ENCODE results near the gene PSMC4. TPM values are rescaled to one million over a fixed set of nuclear protein-coding genes. Genes with fewer than 3 reads are reported as not detected.

PSMC4 gene
- total RNA-seq, 1 experiment from 2014 or later: 105 TPM

DNA sequence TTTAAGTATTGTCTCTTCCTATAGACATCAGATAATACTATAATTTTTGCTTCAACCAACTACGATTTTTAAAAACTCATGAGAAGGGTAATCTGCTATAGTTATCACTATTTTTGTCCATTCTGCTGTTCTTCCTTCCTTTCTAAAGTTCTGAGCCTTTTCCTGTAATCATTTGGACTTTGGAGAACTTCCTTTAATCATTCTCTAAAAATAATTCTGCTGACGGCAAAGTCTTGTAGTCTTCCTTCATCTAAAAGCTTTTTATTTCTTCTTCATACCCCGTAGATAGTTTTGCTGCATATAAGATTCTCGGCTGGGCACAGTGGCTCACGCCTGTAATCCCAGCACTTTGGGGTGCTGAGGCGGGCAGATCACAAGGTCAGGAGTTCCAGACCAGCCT, 31.4 kb upstream of the PSMC4 start:
- Mint-ChIP-seq H3K4me1 (ENCODE audit: insufficient read depth, unreplicated experiment) (no peaks in the 10 kb centered on the region), H3K27ac (ENCODE audit: low read depth, unreplicated experiment) (no peak overlapping the region), H3K36me3 (ENCODE audit: insufficient read depth, unreplicated experiment) (no peaks in the 10 kb centered on the region), H3K9me3 (ENCODE audit: unreplicated experiment) (no peaks in the 10 kb centered on the region), H3K4me3 (ENCODE audit: unreplicated experiment) (no peak overlapping the region), H3K27me3 (ENCODE audit: insufficient read depth, unreplicated experiment) (peaks cover 24% of the 10 kb centered on the region)
- intact Hi-C loops (cut with micrococcal nuclease): no loop called here
- POLR2A ChIA-PET: interaction anchor here (1.0 kb wide), 1 partner anchor 29 kb away, joined by 3 read pairs; no protein-coding TSS in a partner anchor
- CTCF ChIA-PET: no interaction called here
- no peak for DNase-seq (ENCODE audit: unreplicated experiment)
- TF ChIP-seq, protein P1, sequence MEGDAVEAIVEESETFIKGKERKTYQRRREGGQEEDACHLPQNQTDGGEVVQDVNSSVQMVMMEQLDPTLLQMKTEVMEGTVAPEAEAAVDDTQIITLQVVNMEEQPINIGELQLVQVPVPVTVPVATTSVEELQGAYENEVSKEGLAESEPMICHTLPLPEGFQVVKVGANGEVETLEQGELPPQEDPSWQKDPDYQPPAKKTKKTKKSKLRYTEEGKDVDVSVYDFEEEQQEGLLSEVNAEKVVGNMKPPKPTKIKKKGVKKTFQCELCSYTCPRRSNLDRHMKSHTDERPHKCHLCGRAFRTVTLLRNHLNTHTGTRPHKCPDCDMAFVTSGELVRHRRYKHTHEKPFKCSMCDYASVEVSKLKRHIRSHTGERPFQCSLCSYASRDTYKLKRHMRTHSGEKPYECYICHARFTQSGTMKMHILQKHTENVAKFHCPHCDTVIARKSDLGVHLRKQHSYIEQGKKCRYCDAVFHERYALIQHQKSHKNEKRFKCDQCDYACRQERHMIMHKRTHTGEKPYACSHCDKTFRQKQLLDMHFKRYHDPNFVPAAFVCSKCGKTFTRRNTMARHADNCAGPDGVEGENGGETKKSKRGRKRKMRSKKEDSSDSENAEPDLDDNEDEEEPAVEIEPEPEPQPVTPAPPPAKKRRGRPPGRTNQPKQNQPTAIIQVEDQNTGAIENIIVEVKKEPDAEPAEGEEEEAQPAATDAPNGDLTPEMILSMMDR (IDR thresholded peaks at IDR 0.05; ENCODE audit: unreplicated experiment): no peak
- no TSS peak for BruUV-seq (replicated peaks)

DNA sequence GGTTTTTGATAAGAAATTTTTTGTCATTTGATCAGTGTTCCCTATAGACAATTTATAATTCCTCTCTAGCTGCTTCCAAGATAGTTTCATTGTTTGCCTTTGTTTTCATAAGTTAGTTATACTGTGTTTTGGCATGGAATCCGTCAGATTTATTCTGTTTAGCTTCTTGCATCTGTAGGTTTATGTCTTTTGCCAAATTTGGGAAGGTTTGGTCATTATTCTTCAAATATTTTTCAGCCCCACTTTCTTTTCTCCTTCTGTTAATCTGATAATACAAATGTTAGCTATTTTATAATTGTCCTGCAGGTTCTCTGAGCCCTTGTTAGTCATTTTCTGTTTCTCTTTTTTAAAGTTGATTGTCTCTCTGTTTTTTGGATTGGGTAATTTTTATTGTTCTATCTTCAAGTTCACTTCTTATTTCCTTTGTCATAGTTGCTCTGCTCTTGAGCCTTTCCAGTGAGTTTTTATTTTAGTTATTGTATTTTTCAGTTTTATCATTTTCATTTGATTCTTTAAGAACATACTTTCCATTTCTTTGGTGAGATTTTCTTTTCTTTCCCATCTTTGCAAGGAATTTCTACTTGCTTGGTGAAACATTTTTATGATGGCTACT, 30.6 kb upstream of the PSMC4 start:
- Mint-ChIP-seq H3K36me3 (ENCODE audit: insufficient read depth, unreplicated experiment) (no peaks in the 10 kb centered on the region), H3K4me1 (ENCODE audit: insufficient read depth, unreplicated experiment) (no peaks in the 10 kb centered on the region), H3K27ac (ENCODE audit: low read depth, unreplicated experiment) (no peak overlapping the region), H3K4me3 (ENCODE audit: unreplicated experiment) (no peak overlapping the region), H3K27me3 (ENCODE audit: insufficient read depth, unreplicated experiment) (peaks cover 24% of the 10 kb centered on the region), H3K9me3 (ENCODE audit: unreplicated experiment) (no peaks in the 10 kb centered on the region)
- intact Hi-C loops (cut with micrococcal nuclease): no loop called here
- ChIA-PET POLR2A (interaction anchor here (1.0 kb wide), 1 partner anchor 29 kb away, joined by 3 read pairs; no protein-coding TSS in a partner anchor), CTCF (no interaction called here)
- BruUV-seq (replicated peaks): no TSS peak
- TF ChIP-seq, protein P1 (IDR thresholded peaks at IDR 0.05; ENCODE audit: unreplicated experiment): no peak
- no peak for DNase-seq (ENCODE audit: unreplicated experiment)

DNA sequence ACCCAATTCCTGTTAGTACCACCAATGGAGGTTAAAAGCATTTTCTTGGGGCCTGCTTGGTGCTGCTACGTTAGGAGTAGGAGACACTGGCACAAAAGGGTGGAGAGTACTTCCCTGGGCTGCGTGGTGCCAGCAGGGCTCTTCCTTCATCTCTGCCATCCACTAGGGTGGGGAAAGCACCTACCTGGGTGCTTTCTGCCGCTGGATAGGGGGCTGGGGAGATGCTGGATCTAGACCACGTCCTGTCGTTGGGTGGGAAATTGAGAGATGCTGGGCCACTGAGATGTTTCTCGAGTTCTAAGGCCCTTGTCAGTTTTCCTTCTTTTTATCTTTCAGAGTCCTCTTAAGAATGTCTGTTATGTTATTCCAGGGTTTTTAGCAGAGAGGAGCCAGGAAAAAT, 29.8 kb upstream of the PSMC4 start:
- H3K27ac Mint-ChIP-seq (ENCODE audit: low read depth, unreplicated experiment): no peak overlapping the region
- no peaks in the 10 kb centered on the region for H3K36me3 Mint-ChIP-seq (ENCODE audit: insufficient read depth, unreplicated experiment)
- TF ChIP-seq, protein P1 (IDR thresholded peaks at IDR 0.05; ENCODE audit: unreplicated experiment): no peak
- no peaks in the 10 kb centered on the region for H3K4me1 Mint-ChIP-seq (ENCODE audit: insufficient read depth, unreplicated experiment)
- POLR2A ChIA-PET: no interaction called here
- no peak for DNase-seq (ENCODE audit: unreplicated experiment)
- intact Hi-C loops (cut with micrococcal nuclease): no loop called here
- peaks cover 24% of the 10 kb centered on the region for H3K27me3 Mint-ChIP-seq (ENCODE audit: insufficient read depth, unreplicated experiment)
- H3K4me3 Mint-ChIP-seq (ENCODE audit: unreplicated experiment): no peak overlapping the region
- no TSS peak for BruUV-seq (replicated peaks)
- no peaks in the 10 kb centered on the region for H3K9me3 Mint-ChIP-seq (ENCODE audit: unreplicated experiment)
- CTCF ChIA-PET: no interaction called here

DNA sequence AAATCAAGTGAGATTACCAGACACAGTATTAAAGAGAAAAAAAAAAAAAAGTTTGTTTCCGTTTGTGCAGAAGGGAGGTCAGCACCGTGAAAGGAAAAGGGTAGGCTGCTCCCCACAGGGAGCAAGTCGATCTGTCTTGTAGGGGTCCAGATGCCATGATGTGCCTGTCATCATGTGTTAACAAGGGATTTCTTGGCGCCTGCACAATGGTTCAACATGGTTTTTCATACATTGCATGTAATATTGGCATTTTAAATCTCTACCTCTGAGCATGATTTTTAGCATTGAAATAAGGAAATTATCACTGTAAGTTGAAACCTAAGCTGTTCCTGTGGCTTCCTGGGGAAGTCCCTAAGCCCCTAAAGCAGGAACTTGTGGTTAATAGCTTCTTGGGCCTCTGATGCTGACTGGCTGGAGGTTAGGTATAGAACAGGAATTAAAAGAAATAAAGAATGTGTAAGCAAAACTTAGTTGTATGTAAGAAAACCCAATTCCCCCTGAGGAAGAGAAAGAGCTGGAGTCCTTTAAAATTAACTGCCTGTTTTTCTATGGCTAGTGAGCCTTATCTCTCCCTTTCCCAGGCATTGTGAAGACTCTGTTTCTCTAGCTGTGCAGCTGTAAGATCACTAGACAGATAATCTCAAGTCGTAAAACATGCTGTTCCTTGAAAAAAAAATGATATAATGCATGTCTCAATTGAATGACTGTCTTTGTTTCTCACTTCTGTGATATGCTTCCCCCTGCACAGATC, 29.2 kb upstream of the PSMC4 start:
- Mint-ChIP-seq H3K4me1 (ENCODE audit: insufficient read depth, unreplicated experiment) (no peaks in the 10 kb centered on the region), H3K36me3 (ENCODE audit: insufficient read depth, unreplicated experiment) (no peaks in the 10 kb centered on the region), H3K4me3 (ENCODE audit: unreplicated experiment) (no peak overlapping the region), H3K27ac (ENCODE audit: low read depth, unreplicated experiment) (no peak overlapping the region), H3K27me3 (ENCODE audit: insufficient read depth, unreplicated experiment) (peaks cover 24% of the 10 kb centered on the region), H3K9me3 (ENCODE audit: unreplicated experiment) (no peaks in the 10 kb centered on the region)
- intact Hi-C loops (cut with micrococcal nuclease): no loop called here
- POLR2A ChIA-PET: no interaction called here
- peak; percentile 11 for DNase-seq (ENCODE audit: unreplicated experiment)
- TF ChIP-seq, protein P1 (IDR thresholded peaks at IDR 0.05; ENCODE audit: unreplicated experiment): no peak
- CTCF ChIA-PET: interaction anchor here (1.2 kb wide), 1 partner anchor 29 kb away, joined by 3 read pairs; the partner anchor contains the start of gene PSMC4
- no TSS peak for BruUV-seq (replicated peaks)
